Subcutaneous abdominal adipose tissue (tissue), 5 donors: Measurements from ENCODE around the gene STEAP1.

Experiments used
- H3K27ac ChIP-seq: one replicate; pipeline ENCODE4 v1.7.0; 2013; ENCODE audit warnings: low read depth, mild to moderate bottlenecking, inconsistent platforms, low read length, moderate library complexity
- H3K27me3 ChIP-seq, 5 donors: one replicate each; pipeline ENCODE4 v1.7.0; 2013; ENCODE audit warnings: low read length in 5 of 5, inconsistent platforms in 1 of 5; ENCODE audit not compliant: control insufficient read depth in 5 of 5, insufficient read depth in 4 of 5
- H3K36me3 ChIP-seq, 5 donors: one replicate each; pipeline ENCODE4 v1.7.0; 2013; ENCODE audit warnings: low read length in 5 of 5; ENCODE audit not compliant: control insufficient read depth in 5 of 5, insufficient read depth in 5 of 5
- H3K4me1 ChIP-seq, 5 donors: one replicate each; pipeline ENCODE4 v1.7.0; 2013; ENCODE audit warnings: low read length in 5 of 5, mild to moderate bottlenecking in 3 of 5, moderate library complexity in 1 of 5; ENCODE audit not compliant: control insufficient read depth in 5 of 5, insufficient read depth in 5 of 5
- H3K4me3 ChIP-seq, 5 donors: one replicate each; pipeline ENCODE4 v1.7.0; 2013; ENCODE audit warnings: low read length in 5 of 5, low read depth in 1 of 5
- H3K9ac ChIP-seq, 5 donors: one replicate each; pipeline ENCODE4 v1.7.0; 2013; ENCODE audit warnings: low read length in 5 of 5, mild to moderate bottlenecking in 4 of 5, moderate library complexity in 3 of 5
- H3K9me3 ChIP-seq, 5 donors: one replicate each; pipeline ENCODE4 v1.7.0; 2013; ENCODE audit warnings: low read length in 5 of 5; ENCODE audit not compliant: control insufficient read depth in 5 of 5
- donor health status: healthy.
- donor health status: healthy.
- donor health status: healthy.
- donor health status: healthy.
- donor health status: healthy.

Gene STEAP1

GRCh38 chr7:90187507-90188050, 33.3 kb downstream of the STEAP1 start:
- Histone ChIP-seq H3K27me3 (no peaks in the 10 kb centered on the region), H3K4me1 (peaks cover 0 to 4% (median 0%) of the 10 kb centered on the region in 5 donors), H3K27ac (no peak overlapping the region), H3K9me3 (peaks cover 0 to 9% (median 4%) of the 10 kb centered on the region in 5 donors), H3K36me3 (no peaks in the 10 kb centered on the region), H3K4me3 (no peak overlapping the region), H3K9ac (no peak overlapping the region)

- Histone ChIP-seq H3K36me3 (no peaks in the 10 kb centered on the region), H3K4me3 (no peak overlapping the region), H3K9me3 (peaks cover 0 to 9% (median 4%) of the 10 kb centered on the region in 5 donors), H3K27ac (no peak overlapping the region), H3K27me3 (no peaks in the 10 kb centered on the region), H3K9ac (no peak overlapping the region), H3K4me1 (peaks cover 0 to 8% (median 3%) of the 10 kb centered on the region in 5 donors)
Observed at GRCh38 chr7:90188281-90188680, 34.0 kb downstream of the STEAP1 start.

DNA sequence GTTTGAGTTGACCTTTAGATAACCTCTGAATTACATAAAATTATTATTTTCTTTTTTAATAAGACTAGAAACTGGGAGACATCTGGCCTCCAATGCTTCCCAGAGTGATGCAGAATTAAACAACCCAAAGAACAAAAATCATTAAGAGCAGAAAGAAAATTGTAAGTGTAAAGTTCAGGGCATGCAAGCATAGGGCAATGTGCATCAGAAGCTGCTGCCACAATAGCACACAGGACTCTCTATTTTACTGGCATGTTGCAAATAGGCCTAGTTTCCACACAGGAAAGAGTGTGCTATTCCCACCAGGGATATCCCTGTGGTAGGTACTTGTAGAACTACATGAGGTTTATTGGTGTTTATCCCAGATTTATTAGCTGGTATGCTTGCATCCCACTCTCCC, 36.7 kb downstream of the STEAP1 start:
- Histone ChIP-seq H3K27ac (no peak overlapping the region), H3K4me3 (no peak overlapping the region), H3K27me3 (no peaks in the 10 kb centered on the region), H3K9ac (no peak overlapping the region), H3K9me3 (peaks cover 0 to 9% (median 4%) of the 10 kb centered on the region in 5 donors), H3K36me3 (no peaks in the 10 kb centered on the region), H3K4me1 (peaks cover 0 to 28% (median 14%) of the 10 kb centered on the region in 5 donors)

DNA sequence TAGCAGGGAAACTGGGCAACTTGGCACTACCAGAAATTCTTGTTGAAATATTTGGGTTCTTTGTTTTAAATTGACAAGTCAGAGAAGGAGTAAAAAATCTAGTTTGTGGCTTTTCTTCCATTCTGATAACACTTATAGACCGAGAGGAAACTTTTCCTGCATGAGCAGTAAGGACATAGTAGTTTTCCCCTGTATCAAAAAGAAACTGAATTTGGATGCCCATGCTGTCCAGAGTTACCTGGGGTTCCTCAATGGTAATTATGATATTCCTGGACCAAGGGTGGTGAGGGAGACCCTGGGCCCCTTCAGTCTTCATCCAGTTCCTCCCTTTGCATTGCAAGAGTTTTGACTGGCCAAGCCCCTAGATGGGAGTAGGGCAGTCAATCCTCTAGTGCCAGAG, 37.4 kb downstream of the STEAP1 start:
- no peak overlapping the region for H3K4me3 ChIP-seq
- H3K9me3 ChIP-seq, result peaks cover 0 to 9% (median 4%) of the 10 kb centered on the region in 5 donors
- peaks cover 0 to 31% (median 14%) of the 10 kb centered on the region in 5 donors for H3K4me1 ChIP-seq
- no peaks in the 10 kb centered on the region for H3K36me3 ChIP-seq
- no peak overlapping the region for H3K27ac ChIP-seq
- H3K9ac ChIP-seq, result no peak overlapping the region
- no peaks in the 10 kb centered on the region for H3K27me3 ChIP-seq

- Histone ChIP-seq H3K27me3 (no peaks in the 10 kb centered on the region), H3K27ac (peak overlapping the region; percentile 92), H3K4me1 (peaks cover 0 to 31% (median 14%) of the 10 kb centered on the region in 5 donors), H3K9ac (peak overlapping the region in 2 of 5 donors; percentile 12 to 22), H3K4me3 (no peak overlapping the region), H3K36me3 (no peaks in the 10 kb centered on the region), H3K9me3 (peaks cover 0 to 9% (median 4%) of the 10 kb centered on the region in 5 donors)
Observed at GRCh38 chr7:90192876-90193750, 38.8 kb downstream of the STEAP1 start.

GRCh38 chr7:90194911-90195809, 40.9 kb downstream of the STEAP1 start:
- Histone ChIP-seq H3K9me3 (peaks cover 0 to 9% (median 4%) of the 10 kb centered on the region in 5 donors), H3K9ac (peak overlapping the region in 4 of 5 donors; percentile 21 to 62 (median 52)), H3K27me3 (no peaks in the 10 kb centered on the region), H3K4me1 (peaks cover 0 to 31% (median 14%) of the 10 kb centered on the region in 5 donors), H3K27ac (peak overlapping the region; percentile 92), H3K4me3 (peak overlapping the region in 4 of 5 donors; percentile 6 to 46 (median 31)), H3K36me3 (no peaks in the 10 kb centered on the region)

GRCh38 chr7:90201500-90202195, 47.4 kb downstream of the STEAP1 start:
- H3K9ac ChIP-seq, result no peak overlapping the region
- no peak overlapping the region for H3K27ac ChIP-seq
- H3K4me1 ChIP-seq, result no peaks in the 10 kb centered on the region
- no peaks in the 10 kb centered on the region for H3K9me3 ChIP-seq
- no peaks in the 10 kb centered on the region for H3K36me3 ChIP-seq
- H3K27me3 ChIP-seq, result no peaks in the 10 kb centered on the region
- no peak overlapping the region for H3K4me3 ChIP-seq

- no peaks in the 10 kb centered on the region for H3K36me3 ChIP-seq
- H3K4me1 ChIP-seq, result peaks cover 0 to 18% (median 16%) of the 10 kb centered on the region in 5 donors
- H3K27ac ChIP-seq, result no peak overlapping the region
- no peak overlapping the region for H3K4me3 ChIP-seq
- peaks cover 0 to 5% (median 0%) of the 10 kb centered on the region in 5 donors for H3K27me3 ChIP-seq
- H3K9me3 ChIP-seq, result no peaks in the 10 kb centered on the region
- H3K9ac ChIP-seq, result no peak overlapping the region
Observed at GRCh38 chr7:90207956-90208355, 53.7 kb downstream of the STEAP1 start.

- no peak overlapping the region for H3K27ac ChIP-seq
- no peaks in the 10 kb centered on the region for H3K9me3 ChIP-seq
Observed at GRCh38 chr7:90209776-90210175, 55.5 kb downstream of the STEAP1 start.

More at GRCh38 chr7:90209776-90210175, 55.5 kb downstream of the STEAP1 start:
- H3K9ac ChIP-seq, result no peak overlapping the region
- peaks cover 0 to 5% (median 0%) of the 10 kb centered on the region in 5 donors for H3K27me3 ChIP-seq
- H3K4me1 ChIP-seq, result peaks cover 0 to 29% (median 18%) of the 10 kb centered on the region in 5 donors
- H3K36me3 ChIP-seq, result no peaks in the 10 kb centered on the region
- H3K4me3 ChIP-seq, result no peak overlapping the region
